MM.1S (cell line): ENCODE data around the gene DSCAM.

Experiments used
- CTCF ChIP-seq: fragments of 300-600 bp; sonication (generic); IDR thresholded peaks from 2 replicates; pipeline ENCODE4 v1.5.1; 2016; ENCODE audit warnings: antibody characterized with exemption, low read length, mixed read lengths
- EZH2 ChIP-seq: fragments of 300-600 bp; sonication (generic); optimal IDR thresholded peaks from 2 replicates; pipeline ENCODE3; 2017; ENCODE audit warnings: low read depth, mild to moderate bottlenecking, antibody characterized with exemption, low read length, mixed read lengths

GRCh38 chr21:40436261-40436660 is 410.7 kb downstream of the DSCAM start:
- TF ChIP-seq EZH2, result no peak
- TF ChIP-seq CTCF, result no peak
